Measurements from ENCODE around the gene TBL1X. TPM values are rescaled to one million over a fixed set of nuclear protein-coding genes. Genes with fewer than 3 reads are reported as not detected.

TBL1X gene
- total and polyA plus RNA-seq, 2 donors (not counting 3 experiments of a cell fraction or from before 2014, with no cell fraction given), result 8.7 to 25.3 TPM

DNA sequence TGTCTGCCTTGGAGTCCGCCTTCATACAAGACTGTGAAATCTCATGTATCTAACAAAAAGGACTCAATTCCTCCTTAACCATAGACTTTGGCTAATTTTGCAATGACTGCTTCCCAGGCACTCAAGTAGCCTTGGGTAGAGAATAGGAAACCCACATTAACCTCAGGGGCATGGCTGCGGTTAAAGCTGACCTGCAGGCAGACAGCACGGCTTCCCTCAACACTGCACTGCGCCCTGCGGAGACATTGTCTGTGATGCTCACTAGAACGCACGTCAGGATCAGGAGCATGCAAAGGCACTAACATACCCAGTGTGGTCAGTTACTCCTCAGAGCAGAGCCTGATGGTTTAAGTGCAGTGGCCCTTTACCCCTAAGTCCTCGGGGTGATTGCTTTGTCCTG is 311.1 kb downstream of the TBL1X start:
- no peaks in the 10 kb centered on the region for H3K79me2 ChIP-seq (ENCODE audit: control insufficient read depth, insufficient read depth, low read length)
- TF ChIP-seq, protein P1, sequence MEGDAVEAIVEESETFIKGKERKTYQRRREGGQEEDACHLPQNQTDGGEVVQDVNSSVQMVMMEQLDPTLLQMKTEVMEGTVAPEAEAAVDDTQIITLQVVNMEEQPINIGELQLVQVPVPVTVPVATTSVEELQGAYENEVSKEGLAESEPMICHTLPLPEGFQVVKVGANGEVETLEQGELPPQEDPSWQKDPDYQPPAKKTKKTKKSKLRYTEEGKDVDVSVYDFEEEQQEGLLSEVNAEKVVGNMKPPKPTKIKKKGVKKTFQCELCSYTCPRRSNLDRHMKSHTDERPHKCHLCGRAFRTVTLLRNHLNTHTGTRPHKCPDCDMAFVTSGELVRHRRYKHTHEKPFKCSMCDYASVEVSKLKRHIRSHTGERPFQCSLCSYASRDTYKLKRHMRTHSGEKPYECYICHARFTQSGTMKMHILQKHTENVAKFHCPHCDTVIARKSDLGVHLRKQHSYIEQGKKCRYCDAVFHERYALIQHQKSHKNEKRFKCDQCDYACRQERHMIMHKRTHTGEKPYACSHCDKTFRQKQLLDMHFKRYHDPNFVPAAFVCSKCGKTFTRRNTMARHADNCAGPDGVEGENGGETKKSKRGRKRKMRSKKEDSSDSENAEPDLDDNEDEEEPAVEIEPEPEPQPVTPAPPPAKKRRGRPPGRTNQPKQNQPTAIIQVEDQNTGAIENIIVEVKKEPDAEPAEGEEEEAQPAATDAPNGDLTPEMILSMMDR (IDR thresholded peaks at IDR 0.05; ENCODE audit: extremely low read depth in 1 of 2, insufficient read depth in 1 of 2, low read depth in 1 of 2, low read length in 2 of 2), result no peak
- TF ChIP-seq, protein P2, sequence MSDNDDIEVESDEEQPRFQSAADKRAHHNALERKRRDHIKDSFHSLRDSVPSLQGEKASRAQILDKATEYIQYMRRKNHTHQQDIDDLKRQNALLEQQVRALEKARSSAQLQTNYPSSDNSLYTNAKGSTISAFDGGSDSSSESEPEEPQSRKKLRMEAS (IDR thresholded peaks at IDR 0.05; ENCODE audit: insufficient read depth, insufficient read length), result no peak
- TF ChIP-seq JUN (IDR thresholded peaks at IDR 0.05; ENCODE audit: borderline replicate concordance, insufficient read depth, insufficient read length, low read depth) (no peak), MYC (IDR thresholded peaks at IDR 0.05; ENCODE audit: low read depth, low read length) (no peak), FOS (IDR thresholded peaks at IDR 0.05; ENCODE audit: borderline replicate concordance, insufficient read depth, low read length) (no peak), POLR2AphosphoS5 (IDR thresholded peaks at IDR 0.05; ENCODE audit: insufficient read depth, low read depth, low read length) (no peak), POLR2A (IDR thresholded peaks at IDR 0.05; ENCODE audit: low read depth, low read length) (no peak), EZH2 (IDR thresholded peaks at IDR 0.05; ENCODE audit: borderline replicate concordance, low read depth, low read length, severe bottlenecking) (no peak), GATA2 (IDR thresholded peaks at IDR 0.05; ENCODE audit: insufficient read depth, insufficient read length, low read depth, low read length) (no peak)
- no TSS peak for BruUV-seq (replicated peaks)
- no peak overlapping the region for H3K27ac ChIP-seq (ENCODE audit: insufficient read depth, low read depth, low read length)
- H3K27me3 ChIP-seq (ENCODE audit: control insufficient read depth in 2 of 2, insufficient read depth in 2 of 2, low read length in 2 of 2), result no peaks in the 10 kb centered on the region
- no peaks in the 10 kb centered on the region for H3K9me3 ChIP-seq (replicated peaks; ENCODE audit: control insufficient read depth, insufficient read depth, low read length)
- no peaks in the 10 kb centered on the region for H3K36me3 ChIP-seq (ENCODE audit: control insufficient read depth in 2 of 2, extremely low read depth in 1 of 2, insufficient read depth in 2 of 2, low read length in 2 of 2)
- no peak for FAIRE-seq
- H3K4me2 ChIP-seq (ENCODE audit: insufficient read depth, low read length), result no peak overlapping the region
- dilution Hi-C loops (cut with MboI; ENCODE audit: extremely low pct_ligation_motif_present, low sequenced_read_pairs) (no loop called here), intact Hi-C loops (cut with micrococcal nuclease) (no loop called here)
- ChIA-PET POLR2A (no interaction called here), CTCF (interaction anchor here (0.6 kb wide), 1 partner anchor 7 kb away, joined by 3 read pairs; no protein-coding TSS in a partner anchor)
- no peak overlapping the region for H3K4me3 ChIP-seq (replicated peaks in 1 of 3; ENCODE audit: insufficient read depth in 1 of 3, low read depth in 1 of 3, low read length in 3 of 3)
- no peak overlapping the region for H3K9ac ChIP-seq (replicated peaks; ENCODE audit: extremely low read depth, insufficient read depth, low read length)
- H4K20me1 ChIP-seq (replicated peaks; ENCODE audit: control insufficient read depth, extremely low read depth, insufficient read depth, low read length), result no peaks in the 10 kb centered on the region
- DNase-seq (ENCODE audit: low read depth, low spot score), result no peak
- H3K4me1 ChIP-seq (ENCODE audit: control insufficient read depth, extremely low read depth, insufficient read depth, low read length), result peaks cover 2% of the 10 kb centered on the region
- H2AFZ ChIP-seq (ENCODE audit: low read depth, low read length), result no peak overlapping the region
- no peaks in the 10 kb centered on the region for H3K9me1 ChIP-seq (replicated peaks; ENCODE audit: control insufficient read depth, extremely low read depth, insufficient read depth, low read length)

All from endothelial cell of umbilical vein (primary cell).